Activated CD8-positive, alpha-beta memory T cell treated with anti-CD3 and anti-CD28 coated beads, Interleukin-2, amount 50 U/mL, for 24 hours (primary cell): ENCODE measurements around the gene RPL13A.
"Not testable (repeated sequence)": the region's sequence is repeated elsewhere in the genome, so short reads cannot be mapped to it uniquely, and the experiment has no call there.

Experiments used
- DNase-seq: peaks from one replicate; pipeline ENCODE4 v3.0.0-alpha.2; 2020; ENCODE audit errors: extremely low read depth

RPL13A gene

DNA sequence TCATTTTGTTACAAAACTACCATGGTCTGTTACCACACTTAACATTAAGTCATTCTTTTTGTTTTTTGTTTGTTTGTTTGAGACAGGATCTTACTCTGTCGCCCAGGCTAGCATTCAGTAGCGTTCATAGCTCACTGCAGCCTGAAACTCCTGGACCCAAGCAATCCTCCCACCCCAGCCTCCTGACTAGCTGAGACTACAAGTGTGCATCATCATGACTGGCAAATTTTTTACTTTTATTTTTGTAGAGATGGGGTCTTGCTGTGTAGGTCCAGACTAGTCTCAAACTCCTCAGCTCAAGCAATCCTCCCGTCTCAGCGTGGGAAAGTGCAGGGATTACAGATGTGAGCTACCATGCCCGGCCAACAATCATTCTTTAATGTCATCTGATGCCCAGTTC, 31.1 kb upstream of the RPL13A start:
- no peak for DNase-seq

- DNase-seq, result no peak
These were observed 28.9 kb upstream of the RPL13A start for GRCh38 chr19:49458567-49458903.

DNA sequence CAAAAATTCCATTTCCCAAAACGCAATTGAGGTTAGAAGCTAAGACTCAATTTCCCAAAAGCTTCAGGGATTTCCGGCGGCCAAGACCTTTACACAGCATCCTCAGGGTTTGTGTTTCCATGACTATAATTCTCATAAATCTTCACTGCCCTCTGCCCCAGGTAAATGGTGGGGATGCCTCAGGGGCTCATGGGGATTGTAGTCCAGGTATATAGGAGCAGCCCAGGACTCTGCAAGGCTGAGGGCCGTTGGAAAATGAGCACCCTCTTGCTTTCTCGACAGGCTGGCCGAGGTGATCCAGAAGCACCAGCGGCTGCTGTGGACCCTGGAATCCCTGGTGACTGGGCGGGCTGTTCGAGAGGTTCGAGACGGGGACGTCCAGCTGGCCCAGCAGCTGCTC, 28.0 kb upstream of the RPL13A start:
- DNase-seq, result no peak

- not testable (repeated sequence) for DNase-seq
These were observed 26.3 kb upstream of the RPL13A start for GRCh38 chr19:49461130-49461529.

GRCh38 chr19:49461656-49462055, 25.8 kb upstream of the RPL13A start:
- DNase-seq, result no peak

DNA sequence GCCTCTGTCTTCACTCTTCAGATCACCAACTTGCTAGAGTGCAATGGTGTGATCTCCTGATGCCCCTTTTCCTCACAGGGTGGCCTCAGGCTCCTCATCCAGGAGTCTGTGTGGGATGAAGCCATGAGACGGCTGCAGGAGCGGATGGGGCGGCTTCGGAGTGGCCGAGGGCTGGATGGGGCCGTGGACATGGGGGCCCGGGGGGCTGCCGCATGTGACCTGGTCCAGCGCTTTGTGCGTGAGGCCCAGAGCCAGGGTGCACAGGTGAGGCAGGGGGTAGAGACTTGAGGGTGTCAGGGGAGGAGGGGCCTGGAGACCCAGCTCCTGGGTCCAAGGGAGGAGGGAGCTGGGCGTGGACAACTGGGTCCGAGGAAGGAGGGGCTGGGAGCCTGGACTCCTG, 24.9 kb upstream of the RPL13A start:
- DNase-seq, result no peak

- DNase-seq, result no peak
These were observed 23.3 kb upstream of the RPL13A start for GRCh38 chr19:49463960-49464740.

DNA sequence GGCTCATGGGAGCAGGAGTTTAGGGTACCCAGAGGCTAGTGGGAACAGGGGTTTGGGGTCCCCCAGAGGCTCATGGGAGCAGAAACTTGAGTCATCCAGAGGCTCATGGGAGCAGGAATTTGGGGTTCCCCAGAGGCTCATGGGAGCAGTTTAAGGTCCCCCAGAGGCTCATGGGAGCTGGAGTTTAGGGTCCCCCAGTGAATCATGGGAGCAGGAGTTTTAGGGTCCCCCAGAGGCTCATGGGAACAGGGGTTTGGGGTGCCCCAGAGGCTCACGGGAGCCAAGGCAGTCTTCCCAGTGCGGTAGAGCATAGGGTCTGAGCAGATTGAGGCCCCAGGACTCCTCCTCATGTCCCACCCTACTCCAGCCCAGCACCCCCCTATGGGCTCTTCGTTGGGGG, 22.0 kb upstream of the RPL13A start:
- no peak for DNase-seq

DNA sequence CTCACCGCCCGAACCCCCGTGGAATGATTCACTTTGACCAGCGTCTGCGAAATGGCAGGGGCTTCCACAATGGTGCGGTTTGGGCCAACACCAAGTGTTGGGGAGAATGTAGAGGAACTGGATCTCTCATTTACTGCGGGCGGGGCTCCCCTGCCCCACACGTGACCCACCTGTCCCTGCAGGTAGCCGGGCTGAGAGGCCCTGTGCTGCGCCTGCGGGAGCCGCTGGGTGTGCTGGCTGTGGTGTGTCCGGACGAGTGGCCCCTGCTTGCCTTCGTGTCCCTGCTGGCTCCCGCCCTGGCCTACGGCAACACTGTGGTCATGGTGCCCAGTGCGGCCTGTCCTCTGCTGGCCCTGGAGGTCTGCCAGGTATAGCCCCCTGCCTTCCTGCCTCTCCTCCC, 19.2 kb upstream of the RPL13A start:
- DNase-seq, result no peak

GRCh38 chr19:49468746-49469447, 18.5 kb upstream of the RPL13A start:
- DNase-seq, result no peak

DNA sequence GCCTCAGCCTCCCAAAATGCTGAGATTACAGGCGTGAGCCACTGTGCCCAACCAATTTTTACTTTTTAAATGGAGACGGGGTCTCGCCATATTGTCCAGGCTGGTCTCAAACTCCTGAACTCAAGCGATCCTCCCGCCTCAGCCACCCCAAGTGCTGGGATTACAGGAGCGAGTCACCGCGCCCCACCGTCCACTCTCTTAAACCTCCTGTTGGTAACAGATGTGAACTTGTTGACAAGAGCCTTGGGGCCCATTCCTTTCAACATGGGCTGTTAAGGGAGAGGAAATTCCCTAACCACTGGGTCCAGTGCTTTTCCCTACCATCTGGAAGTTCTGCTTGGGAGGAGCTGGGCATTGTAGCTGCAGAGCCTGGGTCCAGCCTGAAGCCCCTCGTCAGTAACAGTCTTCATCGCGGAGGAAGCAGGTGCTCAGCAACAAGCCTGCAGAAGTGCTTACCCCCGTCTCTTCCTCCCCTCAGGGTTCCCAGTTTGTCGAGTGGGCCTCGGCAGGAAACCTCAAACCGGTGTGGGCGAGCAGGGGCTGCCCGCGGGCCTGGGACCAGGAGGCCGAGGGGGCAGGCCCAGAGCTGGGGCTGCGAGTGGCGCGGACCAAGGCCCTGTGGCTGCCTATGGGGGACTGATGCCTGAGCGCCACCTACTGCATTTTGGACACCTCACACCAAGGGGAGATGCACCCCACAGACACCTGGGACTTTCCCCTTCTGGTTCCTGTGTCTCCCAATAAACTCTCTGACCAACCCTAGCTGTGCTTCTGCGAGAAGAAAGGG, 17.4 kb upstream of the RPL13A start:
- DNase-seq, result no peak

GRCh38 chr19:49470615-49470978, 16.8 kb upstream of the RPL13A start:
- no peak for DNase-seq

DNA sequence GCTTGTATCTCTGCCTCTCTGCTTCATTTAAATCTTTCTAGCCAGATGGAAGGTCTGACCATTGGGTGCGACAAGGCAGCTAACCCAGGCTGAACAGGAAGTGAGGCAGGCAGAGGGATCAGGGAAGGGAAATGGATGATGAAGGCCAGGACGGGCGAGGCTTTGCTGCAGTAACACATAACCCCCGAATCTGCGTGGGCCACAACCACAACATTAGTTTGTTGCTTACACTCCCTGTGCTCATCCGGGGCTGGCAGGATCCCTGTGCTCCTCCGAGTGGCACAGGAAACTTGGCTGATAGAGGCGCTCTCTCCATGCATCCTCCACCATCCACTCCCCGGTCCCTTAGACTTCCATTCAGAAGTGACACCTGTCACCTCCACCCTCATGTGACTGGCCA, 14.5 kb upstream of the RPL13A start:
- no peak for DNase-seq

DNA sequence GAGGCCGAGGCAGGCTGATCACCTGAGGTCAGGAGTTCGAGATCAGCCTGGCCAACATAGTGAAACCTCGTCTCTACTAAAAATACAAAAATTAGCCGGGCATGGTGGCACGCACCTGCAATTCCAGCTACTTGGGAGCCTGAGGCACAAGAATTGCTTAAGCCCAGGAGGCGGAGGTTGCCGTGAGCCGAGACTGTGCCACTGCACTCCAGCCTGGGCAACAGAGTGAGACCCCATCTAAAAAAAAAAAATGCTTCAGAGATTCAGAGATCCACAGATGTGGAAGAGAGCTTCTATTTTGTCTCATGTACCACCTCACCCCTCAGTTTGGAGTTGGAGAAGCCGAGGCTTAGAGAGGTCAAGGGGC, 13.9 kb upstream of the RPL13A start:
- DNase-seq, result not testable (repeated sequence)

- peak; percentile 76 for DNase-seq
These were observed 13.4 kb upstream of the RPL13A start, which contains the start of gene FLT3LG for GRCh38 chr19:49473868-49474541. Gene FLT3LG, plus strand, starts transcription at chr19:49474215. Its CDS starts 425 bp downstream, at chr19:49474640.

- DNase-seq, result no peak
These were observed 12.9 kb upstream of the RPL13A start for GRCh38 chr19:49474542-49474924.

GRCh38 chr19:49475191-49475917, 12.1 kb upstream of the RPL13A start:
- DNase-seq, result no peak

- no peak for DNase-seq
These were observed 11.2 kb upstream of the RPL13A start for GRCh38 chr19:49475995-49476880.

GRCh38 chr19:49479975-49480628, 7.3 kb upstream of the RPL13A start:
- no peak for DNase-seq
